Trophoblast cell (in vitro differentiated cells and primary cell): ENCODE data around the gene AGAP1.
"Not testable (repeated sequence)": the region's sequence is repeated elsewhere in the genome, so short reads cannot be mapped to it uniquely, and the experiment has no call there.

ENCODE experiments used
- DNase-seq, 2 donors: peaks; one replicate each; pipeline ENCODE4 v3.0.0-alpha.2; 2016
- H2AFZ ChIP-seq: 2 replicates; pipeline ENCODE4 v1.6.1; 2013; ENCODE audit warnings: low read length, moderate library complexity, mild to moderate bottlenecking; ENCODE audit not compliant: insufficient read depth, poor library complexity
- H2AK5ac ChIP-seq: 2 replicates; pipeline ENCODE4 v1.6.1; 2013; ENCODE audit warnings: mild to moderate bottlenecking, low read length
- H2BK120ac ChIP-seq: 2 replicates; pipeline ENCODE4 v1.6.1; 2013; ENCODE audit warnings: low read length, mild to moderate bottlenecking, moderate library complexity; ENCODE audit not compliant: insufficient read depth, poor library complexity
- H2BK12ac ChIP-seq: 2 replicates; pipeline ENCODE4 v1.6.1; 2013; ENCODE audit warnings: mild to moderate bottlenecking, low read length, moderate library complexity
- H2BK5ac ChIP-seq: 2 replicates; pipeline ENCODE4 v1.6.1; 2013; ENCODE audit warnings: low read length, low read depth, moderate library complexity, mild to moderate bottlenecking; ENCODE audit not compliant: poor library complexity
- H3K14ac ChIP-seq: 2 replicates; pipeline ENCODE4 v1.6.1; 2013; ENCODE audit warnings: mild to moderate bottlenecking, low read length
- H3K18ac ChIP-seq: 2 replicates; pipeline ENCODE4 v1.6.1; 2013; ENCODE audit warnings: mild to moderate bottlenecking, low read length
- H3K23ac ChIP-seq: 2 replicates; pipeline ENCODE4 v1.6.1; 2013; ENCODE audit warnings: low read length
- H3K27ac ChIP-seq: 2 replicates; pipeline ENCODE4 v1.5.1; 2013; ENCODE audit warnings: low read depth, mild to moderate bottlenecking, inconsistent platforms, low read length, moderate library complexity
- H3K27me3 ChIP-seq: 2 replicates; pipeline ENCODE4 v1.6.1; 2013; ENCODE audit warnings: inconsistent platforms, mild to moderate bottlenecking, low read length, moderate library complexity; ENCODE audit not compliant: insufficient read depth
- H3K36me3 ChIP-seq, 2 experiments: 1 replicate in 1 of 2; 2 replicates in 1 of 2; pipeline ENCODE4 v1.6.1; 2013; ENCODE audit warnings: low read length in 2 of 2, mild to moderate bottlenecking in 2 of 2, moderate library complexity in 1 of 2; ENCODE audit not compliant: insufficient read depth in 2 of 2, control insufficient read depth in 1 of 2
- H3K4ac ChIP-seq: 2 replicates; pipeline ENCODE4 v1.6.1; 2013; ENCODE audit warnings: low read depth, mild to moderate bottlenecking, low read length, moderate library complexity
- H3K4me1 ChIP-seq, 2 experiments: 1 replicate in 1 of 2; 2 replicates in 1 of 2; pipeline ENCODE4 v1.6.1; 2013; ENCODE audit warnings: low read length in 2 of 2, mild to moderate bottlenecking in 2 of 2, moderate library complexity in 1 of 2; ENCODE audit not compliant: insufficient read depth in 2 of 2, control insufficient read depth in 1 of 2
- H3K4me2 ChIP-seq: 2 replicates; pipeline ENCODE4 v1.6.1; 2013; ENCODE audit warnings: inconsistent platforms, mild to moderate bottlenecking, low read length, moderate library complexity
- H3K4me3 ChIP-seq: 2 replicates; pipeline ENCODE4 v1.5.1; 2013; ENCODE audit warnings: mild to moderate bottlenecking, low read depth, low read length, inconsistent platforms
- H3K79me1 ChIP-seq: one replicate; pipeline ENCODE4 v1.6.1; 2013; ENCODE audit warnings: low read length
- H3K79me2 ChIP-seq: 2 replicates; pipeline ENCODE4 v1.6.1; 2013; ENCODE audit warnings: low read length, mild to moderate bottlenecking; ENCODE audit not compliant: control insufficient read depth, insufficient read depth, poor library complexity
- H3K9ac ChIP-seq: 2 replicates; pipeline ENCODE4 v1.6.1; 2013; ENCODE audit warnings: mild to moderate bottlenecking, low read length
- H3K9me3 ChIP-seq: 2 replicates; pipeline ENCODE4 v1.6.1; 2013; ENCODE audit warnings: low read depth, mild to moderate bottlenecking, control low read depth, inconsistent platforms, low read length; ENCODE audit not compliant: insufficient read depth
- H4K12ac ChIP-seq: 2 replicates; pipeline ENCODE4 v1.6.1; 2013; ENCODE audit warnings: low read depth, mild to moderate bottlenecking, low read length, moderate library complexity
- H4K8ac ChIP-seq: 2 replicates; pipeline ENCODE4 v1.6.1; 2013; ENCODE audit warnings: low read depth, mild to moderate bottlenecking, low read length, moderate library complexity
- H4K91ac ChIP-seq: one replicate; pipeline ENCODE4 v1.6.1; 2013; ENCODE audit warnings: low read depth, mild to moderate bottlenecking, low read length, moderate library complexity
- WGBS: extraction: QIAGEN DNeasy Blood & Tissue Kit; methylation state at CpG from one replicate; pipeline ENCODE4 v1.1.7; 2013; ENCODE audit warnings: missing lambda C conversion rate; ENCODE audit not compliant: insufficient read length, insufficient coverage; ENCODE audit errors: extremely low coverage; 5-methylcytosine and 5-hydroxymethylcytosine counted together

The AGAP1 gene

DNA sequence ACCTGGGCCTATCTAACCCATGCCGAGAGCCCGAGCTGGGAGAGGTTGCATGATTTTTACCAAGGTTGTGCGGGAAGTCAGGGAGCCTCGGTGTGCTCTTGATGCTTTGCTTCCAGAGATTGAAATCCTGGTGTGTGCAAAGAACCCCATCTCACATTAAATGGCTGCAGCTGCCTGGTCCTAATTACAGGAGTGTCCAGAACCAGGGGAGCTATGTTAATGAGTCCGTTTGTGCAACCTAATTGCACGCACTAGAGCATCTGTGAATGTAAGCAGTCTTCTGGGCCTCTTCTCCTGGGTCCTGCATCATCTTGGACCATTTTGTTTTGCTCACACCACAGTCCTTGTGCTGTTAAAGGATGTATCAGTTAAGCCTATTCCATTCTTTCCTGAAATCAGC lies 263.8 kb downstream of the AGAP1 start:
- no peak for DNase-seq
- Histone ChIP-seq H3K79me1 (no peaks in the 10 kb centered on the region), H2AFZ (no peak overlapping the region), H3K18ac (no peak overlapping the region), H3K4me2 (no peak overlapping the region), H2BK12ac (no peak overlapping the region), H3K9ac (no peak overlapping the region), H2AK5ac (no peak overlapping the region), H4K8ac (no peak overlapping the region), H3K27me3 (no peaks in the 10 kb centered on the region), H3K4ac (no peak overlapping the region), H3K79me2 (no peaks in the 10 kb centered on the region), H3K36me3 (peaks cover 0 to 2% of the 10 kb centered on the region in 2 experiments), H3K14ac (no peak overlapping the region), H3K9me3 (no peaks in the 10 kb centered on the region), H3K4me3 (no peak overlapping the region), H2BK120ac (no peak overlapping the region), H2BK5ac (no peak overlapping the region), H4K12ac (no peak overlapping the region), H4K91ac (no peak overlapping the region), H3K23ac (no peak overlapping the region), H3K27ac (no peak overlapping the region), H3K4me1 (peaks cover 6 to 10% of the 10 kb centered on the region in 2 experiments)
- no CpG with 5 or more reads among the region's 6 CpGs for WGBS

GRCh38 chr2:235762832-235763598 lies 269.2 kb downstream of the AGAP1 start:
- Histone ChIP-seq H3K36me3 (peaks cover 2 to 3% of the 10 kb centered on the region in 2 experiments), H3K4ac (no peak overlapping the region), H3K4me2 (no peak overlapping the region), H3K79me2 (no peaks in the 10 kb centered on the region), H3K14ac (no peak overlapping the region), H2BK12ac (no peak overlapping the region), H3K4me1 (no peaks in the 10 kb centered on the region), H3K4me3 (no peak overlapping the region), H3K9me3 (no peaks in the 10 kb centered on the region), H2AFZ (no peak overlapping the region), H2AK5ac (no peak overlapping the region), H4K91ac (no peak overlapping the region), H3K27me3 (no peaks in the 10 kb centered on the region), H4K12ac (no peak overlapping the region), H3K18ac (no peak overlapping the region), H2BK5ac (no peak overlapping the region), H3K79me1 (no peaks in the 10 kb centered on the region), H3K27ac (no peak overlapping the region), H4K8ac (no peak overlapping the region), H3K9ac (no peak overlapping the region), H3K23ac (no peak overlapping the region), H2BK120ac (no peak overlapping the region)
- DNase-seq: no peak
- 100% methylated on average over 1 of the region's 20 CpGs for WGBS

- Histone ChIP-seq H3K79me2 (no peaks in the 10 kb centered on the region), H3K27ac (no peak overlapping the region), H4K91ac (no peak overlapping the region), H3K4me3 (no peak overlapping the region), H3K79me1 (no peaks in the 10 kb centered on the region), H3K14ac (no peak overlapping the region), H3K27me3 (no peaks in the 10 kb centered on the region), H3K23ac (no peak overlapping the region), H4K12ac (no peak overlapping the region), H3K36me3 (peaks cover 2 to 3% of the 10 kb centered on the region in 2 experiments), H2BK12ac (no peak overlapping the region), H2AK5ac (no peak overlapping the region), H3K4ac (no peak overlapping the region), H3K4me2 (no peak overlapping the region), H2BK120ac (no peak overlapping the region), H2BK5ac (no peak overlapping the region), H3K4me1 (no peaks in the 10 kb centered on the region), H3K9me3 (no peaks in the 10 kb centered on the region), H3K9ac (no peak overlapping the region), H4K8ac (no peak overlapping the region), H3K18ac (no peak overlapping the region), H2AFZ (no peak overlapping the region)
- DNase-seq: no peak
- no CpG with 5 or more reads among the region's 20 CpGs for WGBS
Measured at GRCh38 chr2:235763816-235764215, 270.0 kb downstream of the AGAP1 start.

- H2BK12ac ChIP-seq, H3K4me1 ChIP-seq, H3K27me3 ChIP-seq, H4K12ac ChIP-seq, H2AK5ac ChIP-seq, H4K8ac ChIP-seq, H2BK120ac ChIP-seq, H3K9ac ChIP-seq, H3K14ac ChIP-seq, DNase-seq, H4K91ac ChIP-seq, H3K4ac ChIP-seq, H2BK5ac ChIP-seq, H3K79me1 ChIP-seq, H3K4me2 ChIP-seq, H3K79me2 ChIP-seq, H3K4me3 ChIP-seq, H3K9me3 ChIP-seq, H3K18ac ChIP-seq, H2AFZ ChIP-seq, H3K27ac ChIP-seq, H3K23ac ChIP-seq, H3K36me3 ChIP-seq: not testable (repeated sequence)
- no CpG with 5 or more reads among the region's 19 CpGs for WGBS
Measured at GRCh38 chr2:235764478-235764877, 270.6 kb downstream of the AGAP1 start.
